ENCODE results near the gene INPP5A. TPM values are rescaled to one million over a fixed set of nuclear protein-coding genes. Genes with fewer than 3 reads are reported as not detected.

Gene INPP5A
- total and polyA plus RNA-seq, 2 donors (not counting 1 experiment from before 2014, with no cell fraction given), result 9.3 to 87.8 TPM

GRCh38 chr10:132616170-132616995 lies 78.8 kb downstream of the INPP5A start:
- no peak for DNase-seq
- Histone ChIP-seq H3K4me1 (ENCODE audit: control insufficient read depth in 2 of 2, insufficient read depth in 2 of 2, low read length in 2 of 2) (peaks cover 0 to 6% of the 10 kb centered on the region in 2 donors), H3K27me3 (replicated peaks in 1 of 4; ENCODE audit: control extremely low read depth in 1 of 4, control insufficient read depth in 3 of 4, insufficient read depth in 4 of 4, low read length in 3 of 4) (no peaks in the 10 kb centered on the region), H3K79me2 (ENCODE audit: control insufficient read depth, insufficient read depth, low read length) (peaks cover 68% of the 10 kb centered on the region), H3K36me3 (replicated peaks in 1 of 2; ENCODE audit: control extremely low read depth in 1 of 2, control insufficient read depth in 1 of 2, extremely low read depth in 1 of 2, insufficient read depth in 2 of 2, low read length in 1 of 2) (peaks cover 0 to 8% of the 10 kb centered on the region in 2 experiments), H3K4me3 (ENCODE audit: control extremely low read depth in 1 of 5, extremely low read depth in 1 of 5, insufficient read depth in 1 of 5, low read depth in 2 of 5, low read length in 4 of 5) (no peak overlapping the region), H4K20me1 (ENCODE audit: control insufficient read depth, insufficient read depth, low read length, poor library complexity, severe bottlenecking) (peaks cover 72% of the 10 kb centered on the region), H3K9me3 (ENCODE audit: control extremely low read depth in 1 of 3, control insufficient read depth in 2 of 3, insufficient read depth in 1 of 3, low read length in 2 of 3) (peaks cover 6 to 42% (median 25%) of the 10 kb centered on the region in 3 donors), H2AFZ (ENCODE audit: insufficient read depth, low read depth, low read length, poor library complexity, severe bottlenecking) (no peak overlapping the region), H3K27ac (ENCODE audit: low read length in 2 of 2) (no peak overlapping the region), H3K9ac (ENCODE audit: low read length) (no peak overlapping the region), H3K4me2 (replicated peaks; ENCODE audit: low read depth, low read length, poor library complexity, severe bottlenecking) (no peak overlapping the region)
- H3K4me1 Mint-ChIP-seq, result peaks cover 23% of the 10 kb centered on the region
- ChIA-PET CTCF (interaction anchor here (1.0 to 1.2 kb wide), 2 partner anchors 9 to 45 kb away, joined by 3 read pairs; no protein-coding TSS in a partner anchor), POLR2A (interaction anchor here (0.5 to 1.4 kb wide), 2 partner anchors 45 to 140 kb away, joined by 3 to 4 read pairs; no protein-coding TSS in a partner anchor)
- no peak overlapping the region for H3K4me3 Mint-ChIP-seq
- no peaks in the 10 kb centered on the region for H3K27me3 Mint-ChIP-seq
- H3K9me3 Mint-ChIP-seq (ENCODE audit: insufficient read depth), result peaks cover 6% of the 10 kb centered on the region
- no peak for TF ChIP-seq CTCF (IDR thresholded peaks at IDR 0.05)
- TF ChIP-seq EZH2 (IDR thresholded peaks at IDR 0.05; ENCODE audit: borderline replicate concordance, insufficient read depth, low read depth, low read length, poor library complexity, severe bottlenecking), result no peak
- WGBS (ENCODE audit: insufficient coverage), result 86% methylated on average over 30 of the region's 30 CpGs
- no peak for ATAC-seq (ENCODE audit: low read depth)
- intact Hi-C loops (cut with micrococcal nuclease), result no loop called here
- H3K27ac Mint-ChIP-seq, result peak overlapping the region; percentile 39
